DOHH2 (cell line): Measurements from ENCODE around the gene CEP44.

Source experiments
- EZH2phosphoT487 ChIP-seq: fragments of 200-600 bp; sonication (generic); IDR thresholded peaks from 2 replicates; pipeline ENCODE4 v1.6.1; 2017; ENCODE audit warnings: borderline replicate concordance, mild to moderate bottlenecking, antibody characterized with exemption, low read length, moderate library complexity, mixed read lengths
- TF ChIP-seq, protein P1 (sequence below): fragments of 200-600 bp; sonication (generic); IDR thresholded peaks from one replicate; pipeline ENCODE4 v1.5.1; 2014; ENCODE audit warnings: antibody characterized with exemption, mild to moderate bottlenecking, low read depth, low read length; ENCODE audit not compliant: poor library complexity, severe bottlenecking

DNA sequence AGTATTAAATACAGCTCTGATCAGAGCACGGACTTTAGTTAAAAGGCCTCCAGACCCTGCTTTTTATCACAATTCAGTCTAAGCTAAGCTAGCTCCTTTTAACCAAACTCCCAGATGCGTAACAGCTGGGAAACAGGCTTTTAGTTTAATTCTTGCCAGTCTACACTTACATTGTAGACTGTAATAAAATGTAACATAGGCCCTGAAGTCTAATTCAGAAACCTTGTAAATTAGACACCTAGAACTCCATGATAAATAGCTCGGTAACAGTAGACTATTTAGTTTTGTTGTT, 20.3 kb upstream of the CEP44 start:
- TF ChIP-seq, protein P1, sequence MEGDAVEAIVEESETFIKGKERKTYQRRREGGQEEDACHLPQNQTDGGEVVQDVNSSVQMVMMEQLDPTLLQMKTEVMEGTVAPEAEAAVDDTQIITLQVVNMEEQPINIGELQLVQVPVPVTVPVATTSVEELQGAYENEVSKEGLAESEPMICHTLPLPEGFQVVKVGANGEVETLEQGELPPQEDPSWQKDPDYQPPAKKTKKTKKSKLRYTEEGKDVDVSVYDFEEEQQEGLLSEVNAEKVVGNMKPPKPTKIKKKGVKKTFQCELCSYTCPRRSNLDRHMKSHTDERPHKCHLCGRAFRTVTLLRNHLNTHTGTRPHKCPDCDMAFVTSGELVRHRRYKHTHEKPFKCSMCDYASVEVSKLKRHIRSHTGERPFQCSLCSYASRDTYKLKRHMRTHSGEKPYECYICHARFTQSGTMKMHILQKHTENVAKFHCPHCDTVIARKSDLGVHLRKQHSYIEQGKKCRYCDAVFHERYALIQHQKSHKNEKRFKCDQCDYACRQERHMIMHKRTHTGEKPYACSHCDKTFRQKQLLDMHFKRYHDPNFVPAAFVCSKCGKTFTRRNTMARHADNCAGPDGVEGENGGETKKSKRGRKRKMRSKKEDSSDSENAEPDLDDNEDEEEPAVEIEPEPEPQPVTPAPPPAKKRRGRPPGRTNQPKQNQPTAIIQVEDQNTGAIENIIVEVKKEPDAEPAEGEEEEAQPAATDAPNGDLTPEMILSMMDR = no peak
- TF ChIP-seq EZH2phosphoT487 = no peak
